Peyer's patch (tissue), 4 donors: ENCODE results near the gene FAM161B. TPM values are rescaled to one million over a fixed set of nuclear protein-coding genes. Genes with fewer than 3 reads are reported as not detected.

Experiments used
- DNase-seq, 3 donors: peaks; one replicate each; pipeline ENCODE4 v3.0.0-alpha.2; 2017 to 2019
- H3K27ac ChIP-seq, 4 donors: fragments of 200-600 bp; sonication (generic); one replicate each; pipeline ENCODE4 v1.5.1; 2016 to 2019
- H3K27me3 ChIP-seq, 2 donors: fragments of 200-600 bp; sonication (generic); one replicate each; pipeline ENCODE4 v1.5.1; 2019
- H3K36me3 ChIP-seq, 3 donors: fragments of 200-600 bp; sonication (generic); one replicate each; pipeline ENCODE4 v1.5.1; 2016 to 2019
- H3K4me1 ChIP-seq, 4 donors: fragments of 200-600 bp; sonication (generic); one replicate each; pipeline ENCODE4 v1.5.1; 2016 to 2019
- H3K4me3 ChIP-seq, 4 donors: fragments of 200-600 bp; sonication (generic); 1 replicate in 3 of 4; 2 replicates in 1 of 4; pipeline ENCODE4 v1.5.1; 2016 to 2019; ENCODE audit warnings: mild to moderate bottlenecking in 1 of 4
- H3K9me3 ChIP-seq, 4 donors: fragments of 200-600 bp; sonication (generic); one replicate each; pipeline ENCODE4 v1.5.1; 2016 to 2019; ENCODE audit warnings: mild to moderate bottlenecking in 1 of 4
- POLR2A ChIP-seq, 2 donors: fragments of 450-650 bp; IDR thresholded peaks; one replicate each; pipeline ENCODE4 v1.5.1; 2017; ENCODE audit warnings: antibody characterized with exemption in 2 of 2, mild to moderate bottlenecking in 2 of 2, moderate library complexity in 2 of 2
- total RNA-seq, 4 donors: library from RNA; depleted of rRNA; stranded (reverse); fragments of >200 nt; gene quantifications; one replicate each; pipeline ENCODE4 v1.1.0, GENCODE V29; 2016
- TF ChIP-seq, protein P1 (sequence below), 6 experiments: fragments of 450-650 bp in 4 of 6; fragments of 200-600 bp in 2 of 6; sonication (generic) in 1 of 6; IDR thresholded peaks; one replicate each; pipeline ENCODE4 v1.5.1; 2017 to 2019; ENCODE audit warnings: antibody characterized with exemption in 6 of 6, mild to moderate bottlenecking in 3 of 6, moderate library complexity in 1 of 6

The FAM161B gene, protein sequence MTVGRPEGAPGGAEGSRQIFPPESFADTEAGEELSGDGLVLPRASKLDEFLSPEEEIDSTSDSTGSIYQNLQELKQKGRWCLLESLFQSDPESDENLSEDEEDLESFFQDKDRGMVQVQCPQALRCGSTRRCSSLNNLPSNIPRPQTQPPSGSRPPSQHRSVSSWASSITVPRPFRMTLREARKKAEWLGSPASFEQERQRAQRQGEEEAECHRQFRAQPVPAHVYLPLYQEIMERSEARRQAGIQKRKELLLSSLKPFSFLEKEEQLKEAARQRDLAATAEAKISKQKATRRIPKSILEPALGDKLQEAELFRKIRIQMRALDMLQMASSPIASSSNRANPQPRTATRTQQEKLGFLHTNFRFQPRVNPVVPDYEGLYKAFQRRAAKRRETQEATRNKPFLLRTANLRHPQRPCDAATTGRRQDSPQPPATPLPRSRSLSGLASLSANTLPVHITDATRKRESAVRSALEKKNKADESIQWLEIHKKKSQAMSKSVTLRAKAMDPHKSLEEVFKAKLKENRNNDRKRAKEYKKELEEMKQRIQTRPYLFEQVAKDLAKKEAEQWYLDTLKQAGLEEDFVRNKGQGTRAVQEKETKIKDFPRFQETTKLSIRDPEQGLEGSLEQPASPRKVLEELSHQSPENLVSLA
- 10 to 100 TPM in 1 of 4 donors, 1 to 10 TPM in 3; 1.7 to 12.9 (median 8.3) TPM for total RNA-seq

DNA sequence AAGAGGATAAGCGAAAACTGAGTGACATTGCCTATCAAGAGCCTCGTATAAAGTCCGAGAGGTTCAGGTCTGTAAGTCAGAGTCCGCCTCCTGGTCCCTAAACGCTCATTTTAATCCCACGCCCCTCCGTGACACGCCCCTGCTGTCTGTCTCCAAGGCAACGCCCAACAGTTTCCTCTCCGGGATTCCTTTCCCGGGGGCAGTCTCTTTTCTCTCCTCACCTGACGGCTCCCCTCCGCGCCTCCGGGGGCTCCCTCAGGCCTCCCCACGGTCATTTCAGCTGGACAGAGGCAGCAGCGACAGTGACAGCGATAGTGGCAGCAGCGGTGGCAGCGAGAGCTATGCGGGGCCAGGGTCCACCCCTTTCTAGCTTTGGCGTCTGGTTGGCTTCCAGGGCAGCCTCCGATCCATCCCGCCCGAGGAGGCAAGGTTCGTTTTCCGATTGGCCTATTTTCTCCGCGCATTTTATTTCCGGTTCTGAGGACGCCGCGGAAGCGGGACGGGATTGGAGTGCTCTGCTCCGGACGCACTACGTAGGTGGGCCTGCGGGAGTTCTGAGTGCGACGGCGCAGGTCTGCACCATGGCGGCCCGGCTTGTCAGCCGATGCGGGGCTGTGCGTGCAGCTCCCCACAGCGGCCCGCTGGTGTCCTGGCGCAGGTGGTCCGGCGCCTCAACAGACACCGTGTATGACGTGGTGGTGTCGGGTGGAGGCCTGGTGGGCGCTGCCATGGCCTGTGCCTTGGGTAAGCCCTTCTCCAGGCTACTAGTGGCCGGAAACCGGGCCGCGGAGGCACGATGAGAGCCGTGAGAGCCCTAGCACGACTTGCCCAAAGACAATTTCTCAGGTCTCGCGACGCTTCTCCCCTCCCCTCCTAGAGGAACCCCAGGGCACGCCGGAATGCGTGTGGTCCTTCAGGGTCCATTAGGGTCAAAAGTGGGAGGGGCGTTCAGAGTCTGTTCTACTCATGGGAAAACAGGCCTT is at the start of gene FAM161B, which contains the start of gene COQ6:
Gene FAM161B, minus strand, starts transcription at position 343 of the 983 bp plus-strand sequence. Its CDS starts 68 bp downstream, at position 275.
Gene COQ6, plus strand, starts transcription at position 551 of the 983 bp plus-strand sequence. Its CDS starts 31 bp downstream, at position 582.
- Histone ChIP-seq H3K4me3 (peak within 1 kb of the TSS; percentile 60 to 93 (median 86)), H3K36me3 (peaks cover 0 to 20% (median 0%) of the 10 kb centered on the region in 3 donors), H3K4me1 (peaks cover 0 to 7% (median 3%) of the 10 kb centered on the region in 4 donors), H3K27me3 (no peaks in the 10 kb centered on the region), H3K9me3 (no peaks in the 10 kb centered on the region), H3K27ac (peak within 1 kb of the TSS; percentile 87 to 95 (median 93))
- DNase-seq = peak; percentile 90 to 97 (median 95)
- TF ChIP-seq, protein P1, sequence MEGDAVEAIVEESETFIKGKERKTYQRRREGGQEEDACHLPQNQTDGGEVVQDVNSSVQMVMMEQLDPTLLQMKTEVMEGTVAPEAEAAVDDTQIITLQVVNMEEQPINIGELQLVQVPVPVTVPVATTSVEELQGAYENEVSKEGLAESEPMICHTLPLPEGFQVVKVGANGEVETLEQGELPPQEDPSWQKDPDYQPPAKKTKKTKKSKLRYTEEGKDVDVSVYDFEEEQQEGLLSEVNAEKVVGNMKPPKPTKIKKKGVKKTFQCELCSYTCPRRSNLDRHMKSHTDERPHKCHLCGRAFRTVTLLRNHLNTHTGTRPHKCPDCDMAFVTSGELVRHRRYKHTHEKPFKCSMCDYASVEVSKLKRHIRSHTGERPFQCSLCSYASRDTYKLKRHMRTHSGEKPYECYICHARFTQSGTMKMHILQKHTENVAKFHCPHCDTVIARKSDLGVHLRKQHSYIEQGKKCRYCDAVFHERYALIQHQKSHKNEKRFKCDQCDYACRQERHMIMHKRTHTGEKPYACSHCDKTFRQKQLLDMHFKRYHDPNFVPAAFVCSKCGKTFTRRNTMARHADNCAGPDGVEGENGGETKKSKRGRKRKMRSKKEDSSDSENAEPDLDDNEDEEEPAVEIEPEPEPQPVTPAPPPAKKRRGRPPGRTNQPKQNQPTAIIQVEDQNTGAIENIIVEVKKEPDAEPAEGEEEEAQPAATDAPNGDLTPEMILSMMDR (IDR thresholded peaks at IDR 0.05) = peak in 2 of 6 experiments; percentile 13 to 24
- peak; percentile 83 to 87 for TF ChIP-seq POLR2A (IDR thresholded peaks at IDR 0.05)

DNA sequence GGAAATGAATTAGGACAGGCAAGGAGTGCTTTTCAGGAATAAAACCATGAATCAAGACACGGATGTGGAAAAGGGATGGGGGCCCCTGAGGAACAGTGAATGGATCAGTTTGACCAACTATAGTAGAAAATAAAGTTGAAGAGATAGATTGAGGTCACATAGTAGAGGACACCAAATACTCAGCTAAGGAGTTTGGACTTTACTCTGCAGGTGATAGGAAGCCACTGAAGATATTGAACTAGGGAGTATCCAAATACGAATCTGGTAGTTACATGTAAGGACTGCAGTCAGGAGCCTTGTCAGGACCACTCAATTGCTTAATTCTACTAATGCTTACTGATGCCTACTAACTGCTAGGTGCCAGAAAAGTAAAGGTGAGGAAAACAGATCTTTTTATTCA is 48.8 kb upstream of the FAM161B start:
- Histone ChIP-seq H3K36me3 (no peaks in the 10 kb centered on the region), H3K4me3 (no peak overlapping the region), H3K9me3 (no peaks in the 10 kb centered on the region), H3K27ac (peak overlapping the region in 3 of 4 donors; percentile 56 to 87 (median 81)), H3K4me1 (peaks cover 0 to 22% (median 0%) of the 10 kb centered on the region in 4 donors), H3K27me3 (no peaks in the 10 kb centered on the region)
- no peak for DNase-seq
- TF ChIP-seq, protein P1 (IDR thresholded peaks at IDR 0.05) = no peak

DNA sequence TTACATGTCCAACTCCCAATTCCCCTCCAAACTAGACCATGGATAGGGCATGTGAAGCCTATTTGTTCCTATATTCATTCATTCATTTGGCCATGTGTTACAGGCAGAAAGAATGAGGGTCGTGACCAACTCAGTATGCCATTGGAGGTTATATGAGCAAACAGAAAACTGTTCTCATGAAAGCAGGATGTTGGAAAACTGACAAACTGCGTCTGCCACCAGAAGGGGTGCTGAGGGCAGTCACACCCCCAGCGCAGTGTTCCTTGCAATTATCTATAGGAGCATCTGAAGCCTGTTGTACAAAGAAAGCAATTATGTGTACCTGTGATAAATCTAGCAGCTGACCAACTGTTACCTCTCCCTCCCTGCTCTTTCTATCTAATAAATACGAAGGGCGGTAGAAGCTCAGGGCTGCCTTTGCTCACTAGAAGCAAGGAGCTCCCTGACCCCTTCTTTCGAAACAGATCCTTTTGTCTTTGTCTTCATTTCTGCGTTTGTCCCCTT is 48.1 kb upstream of the FAM161B start:
- peak overlapping the region in 3 of 4 donors; percentile 56 to 87 (median 81) for H3K27ac ChIP-seq
- no peaks in the 10 kb centered on the region for H3K36me3 ChIP-seq
- no peaks in the 10 kb centered on the region for H3K9me3 ChIP-seq
- H3K4me1 ChIP-seq = peaks cover 0 to 22% (median 0%) of the 10 kb centered on the region in 4 donors
- TF ChIP-seq POLR2A (IDR thresholded peaks at IDR 0.05) = peak in 1 of 2 donors; percentile 36
- TF ChIP-seq, protein P1 (IDR thresholded peaks at IDR 0.05) = no peak
- DNase-seq = peak in 2 of 3 donors; percentile 60 to 61
- H3K27me3 ChIP-seq = no peaks in the 10 kb centered on the region
- no peak overlapping the region for H3K4me3 ChIP-seq

DNA sequence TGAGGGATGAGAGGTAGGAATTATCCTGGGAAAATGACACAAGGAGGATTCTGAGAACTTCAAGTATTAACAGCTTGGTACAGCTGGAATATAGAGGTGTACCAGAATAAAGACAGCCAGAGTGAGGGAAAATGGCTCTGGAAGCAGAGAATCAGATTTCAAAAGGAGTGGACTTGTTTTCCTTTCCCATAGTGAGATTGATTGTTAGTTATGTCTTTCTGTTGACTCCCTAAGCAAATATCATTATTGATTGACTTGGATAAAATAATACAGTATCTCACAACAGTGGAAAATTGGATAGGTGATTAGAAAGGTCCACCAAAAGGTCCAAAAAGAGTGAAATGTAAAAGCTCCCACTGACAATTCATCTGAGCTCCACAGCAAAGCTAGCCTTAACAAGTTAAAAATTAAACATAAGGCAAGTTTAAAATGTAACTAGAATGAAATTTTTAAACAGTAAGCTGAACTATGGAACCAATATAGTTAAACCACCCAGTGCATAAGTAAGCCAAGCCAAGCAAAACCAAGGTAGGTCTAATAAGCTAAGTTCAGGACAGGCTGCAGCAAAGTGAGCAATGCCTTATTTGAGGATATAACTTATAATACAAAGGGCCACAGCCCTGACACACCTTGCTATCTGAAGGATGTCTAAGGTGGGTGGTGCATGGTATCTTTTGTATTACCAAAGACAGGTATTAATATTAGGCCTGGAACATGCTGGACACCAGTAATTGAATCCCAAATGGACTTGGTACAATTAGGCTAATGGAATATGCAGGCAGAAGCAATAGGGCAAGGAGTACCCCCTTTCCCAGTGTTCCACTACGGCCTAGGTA is 47.4 kb upstream of the FAM161B start:
- Histone ChIP-seq H3K27me3 (no peaks in the 10 kb centered on the region), H3K36me3 (no peaks in the 10 kb centered on the region), H3K4me3 (peak overlapping the region in 1 of 4 donors; percentile 16), H3K4me1 (peaks cover 0 to 22% (median 0%) of the 10 kb centered on the region in 4 donors), H3K27ac (peak overlapping the region in 3 of 4 donors; percentile 56 to 87 (median 81)), H3K9me3 (no peaks in the 10 kb centered on the region)
- peak in 1 of 3 donors; percentile 61 for DNase-seq
- peak in 1 of 2 donors; percentile 49 for TF ChIP-seq POLR2A (IDR thresholded peaks at IDR 0.05)
- TF ChIP-seq, protein P1 (IDR thresholded peaks at IDR 0.05) = no peak
